ENCODE data around the gene TNRC6B. TPM values are rescaled to one million over a fixed set of nuclear protein-coding genes. Genes with fewer than 3 reads are reported as not detected.

The TNRC6B gene
- total RNA-seq, 2 experiments from 2014 or later, result 37.0 to 63.7 TPM

DNA sequence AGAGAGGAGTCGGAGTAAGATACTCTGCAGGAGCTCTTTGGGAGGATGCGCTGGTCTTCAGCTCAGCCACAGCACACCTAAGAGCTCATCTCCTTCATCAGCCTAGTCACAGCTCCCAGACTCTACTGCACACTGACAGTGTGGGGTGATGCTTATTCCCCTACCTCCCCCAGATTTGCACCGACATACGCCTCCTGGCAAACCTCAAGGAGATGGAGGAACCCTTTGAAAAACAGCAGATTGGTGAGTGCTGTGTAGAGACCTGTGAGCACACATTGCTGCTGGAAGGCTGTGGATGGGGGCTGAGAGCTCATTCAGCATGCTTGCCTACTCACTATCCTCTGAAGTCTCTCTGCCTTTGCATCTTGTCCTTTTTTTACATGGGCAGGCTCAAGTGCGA, 183.4 kb downstream of the TNRC6B start:
- Histone ChIP-seq H3K4me3 (ENCODE audit: low read depth, low read length, poor library complexity, severe bottlenecking) (no peak overlapping the region), H4K20me1 (ENCODE audit: insufficient read depth, low read length) (0 out of 2 replicates have a peak, but pooled peaks cover 6% of the 10 kb centered on the region), H3K79me2 (ENCODE audit: insufficient read depth, low read depth, low read length) (0 out of 2 replicates have a peak, but pooled peaks cover 3% of the 10 kb centered on the region), H3K4me2 (ENCODE audit: low read length) (no peak overlapping the region), H3K9me3 (ENCODE audit: low read length) (no peaks in the 10 kb centered on the region), H3K36me3 (ENCODE audit: insufficient read depth, low read length) (peaks cover 99% of the 10 kb centered on the region), H2AFZ (ENCODE audit: low read length) (no peak overlapping the region), H3K9me2 (ENCODE audit: insufficient read depth, low read length) (no peaks in the 10 kb centered on the region), H3K4me1 (ENCODE audit: insufficient read depth, low read length, poor library complexity, severe bottlenecking) (no peaks in the 10 kb centered on the region), H3K27ac (ENCODE audit: low read depth, low read length, poor library complexity, severe bottlenecking) (no peak overlapping the region)
- BruUV-seq (replicated peaks), result no TSS peak
- ChIA-PET CTCF (ENCODE audit: unreplicated experiment) (no interaction called here), POLR2A (no interaction called here)
- TF ChIP-seq EZH2phosphoT487 (IDR thresholded peaks at IDR 0.05; ENCODE audit: borderline replicate concordance, low read depth, low read length), result no peak
- TF ChIP-seq, protein P1, sequence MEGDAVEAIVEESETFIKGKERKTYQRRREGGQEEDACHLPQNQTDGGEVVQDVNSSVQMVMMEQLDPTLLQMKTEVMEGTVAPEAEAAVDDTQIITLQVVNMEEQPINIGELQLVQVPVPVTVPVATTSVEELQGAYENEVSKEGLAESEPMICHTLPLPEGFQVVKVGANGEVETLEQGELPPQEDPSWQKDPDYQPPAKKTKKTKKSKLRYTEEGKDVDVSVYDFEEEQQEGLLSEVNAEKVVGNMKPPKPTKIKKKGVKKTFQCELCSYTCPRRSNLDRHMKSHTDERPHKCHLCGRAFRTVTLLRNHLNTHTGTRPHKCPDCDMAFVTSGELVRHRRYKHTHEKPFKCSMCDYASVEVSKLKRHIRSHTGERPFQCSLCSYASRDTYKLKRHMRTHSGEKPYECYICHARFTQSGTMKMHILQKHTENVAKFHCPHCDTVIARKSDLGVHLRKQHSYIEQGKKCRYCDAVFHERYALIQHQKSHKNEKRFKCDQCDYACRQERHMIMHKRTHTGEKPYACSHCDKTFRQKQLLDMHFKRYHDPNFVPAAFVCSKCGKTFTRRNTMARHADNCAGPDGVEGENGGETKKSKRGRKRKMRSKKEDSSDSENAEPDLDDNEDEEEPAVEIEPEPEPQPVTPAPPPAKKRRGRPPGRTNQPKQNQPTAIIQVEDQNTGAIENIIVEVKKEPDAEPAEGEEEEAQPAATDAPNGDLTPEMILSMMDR (conservative IDR thresholded peaks at IDR 0.05; ENCODE audit: low read length), result no peak
- no peak for DNase-seq (ENCODE audit: low spot score)
- intact Hi-C loops (cut with micrococcal nuclease; ENCODE audit: unreplicated experiment), result no loop called here

DNA sequence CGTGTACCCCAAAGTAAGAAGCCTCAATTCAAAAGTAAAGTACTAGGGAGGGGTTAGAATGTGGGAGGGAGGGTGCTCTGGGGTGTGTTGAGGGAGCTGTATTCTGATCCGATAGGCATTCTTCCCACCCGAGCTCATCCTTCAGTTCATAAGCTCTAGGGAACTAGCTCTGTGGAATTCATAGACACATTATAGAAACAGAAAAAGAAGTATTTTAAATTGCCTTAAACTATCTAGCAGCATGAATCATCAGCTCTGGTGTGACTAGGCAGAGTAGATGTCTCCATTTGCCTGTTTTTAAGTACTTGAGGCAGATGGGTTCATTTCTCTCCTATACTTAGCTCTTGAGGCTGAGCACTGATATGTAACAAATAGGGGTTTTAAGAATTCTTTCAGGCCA, 185.3 kb downstream of the TNRC6B start:
- DNase-seq (ENCODE audit: low spot score), result no peak
- Histone ChIP-seq H2AFZ (ENCODE audit: low read length) (no peak overlapping the region), H3K9me2 (ENCODE audit: insufficient read depth, low read length) (no peaks in the 10 kb centered on the region), H3K4me2 (ENCODE audit: low read length) (no peak overlapping the region), H3K4me1 (ENCODE audit: insufficient read depth, low read length, poor library complexity, severe bottlenecking) (no peaks in the 10 kb centered on the region), H4K20me1 (ENCODE audit: insufficient read depth, low read length) (0 out of 2 replicates have a peak, but pooled peaks cover 6% of the 10 kb centered on the region), H3K4me3 (ENCODE audit: low read depth, low read length, poor library complexity, severe bottlenecking) (no peak overlapping the region), H3K9me3 (ENCODE audit: low read length) (no peaks in the 10 kb centered on the region), H3K27ac (ENCODE audit: low read depth, low read length, poor library complexity, severe bottlenecking) (no peak overlapping the region), H3K36me3 (ENCODE audit: insufficient read depth, low read length) (peaks cover 99% of the 10 kb centered on the region), H3K79me2 (ENCODE audit: insufficient read depth, low read depth, low read length) (0 out of 2 replicates have a peak, but pooled peaks cover 3% of the 10 kb centered on the region)
- CTCF ChIA-PET (ENCODE audit: unreplicated experiment), result no interaction called here
- no TSS peak for BruUV-seq (replicated peaks)
- TF ChIP-seq, protein P1 (conservative IDR thresholded peaks at IDR 0.05; ENCODE audit: low read length), result no peak
- TF ChIP-seq EZH2phosphoT487 (IDR thresholded peaks at IDR 0.05; ENCODE audit: borderline replicate concordance, low read depth, low read length), result no peak
- intact Hi-C loops (cut with micrococcal nuclease; ENCODE audit: unreplicated experiment), result no loop called here
- POLR2A ChIA-PET, result no interaction called here

DNA sequence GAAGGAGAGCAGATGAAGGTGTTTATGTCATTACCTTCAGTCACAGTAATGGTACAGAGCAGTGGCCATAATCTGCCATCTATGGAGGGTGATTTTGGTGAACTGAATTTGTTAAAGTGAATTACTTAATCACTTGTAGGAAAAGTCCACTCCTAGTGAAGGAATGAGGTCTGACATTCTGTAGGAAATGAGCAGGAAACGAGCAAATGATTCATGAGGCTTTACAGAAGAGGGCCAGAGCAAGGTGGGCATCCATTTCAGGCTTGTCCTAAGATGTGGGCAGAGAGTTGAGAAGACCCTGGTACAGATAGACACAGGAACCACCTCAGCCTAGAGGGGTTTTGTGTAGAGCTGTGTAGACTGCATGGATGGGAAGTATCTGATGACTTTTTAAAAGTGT, 186.7 kb downstream of the TNRC6B start:
- no peak overlapping the region for H2AFZ ChIP-seq (ENCODE audit: low read length)
- no TSS peak for BruUV-seq (replicated peaks)
- TF ChIP-seq, protein P1 (conservative IDR thresholded peaks at IDR 0.05; ENCODE audit: low read length), result no peak
- no peak for TF ChIP-seq EZH2phosphoT487 (IDR thresholded peaks at IDR 0.05; ENCODE audit: borderline replicate concordance, low read depth, low read length)
- no peak for DNase-seq (ENCODE audit: low spot score)
- 0 out of 2 replicates have a peak, but pooled peaks cover 3% of the 10 kb centered on the region for H3K79me2 ChIP-seq (ENCODE audit: insufficient read depth, low read depth, low read length)
- ChIA-PET CTCF (ENCODE audit: unreplicated experiment) (no interaction called here), POLR2A (no interaction called here)
- intact Hi-C loops (cut with micrococcal nuclease; ENCODE audit: unreplicated experiment), result no loop called here
- no peaks in the 10 kb centered on the region for H3K9me2 ChIP-seq (ENCODE audit: insufficient read depth, low read length)
- H3K4me2 ChIP-seq (ENCODE audit: low read length), result no peak overlapping the region
- no peaks in the 10 kb centered on the region for H3K4me1 ChIP-seq (ENCODE audit: insufficient read depth, low read length, poor library complexity, severe bottlenecking)
- 0 out of 2 replicates have a peak, but pooled peaks cover 6% of the 10 kb centered on the region for H4K20me1 ChIP-seq (ENCODE audit: insufficient read depth, low read length)
- H3K9me3 ChIP-seq (ENCODE audit: low read length), result no peaks in the 10 kb centered on the region
- no peak overlapping the region for H3K4me3 ChIP-seq (ENCODE audit: low read depth, low read length, poor library complexity, severe bottlenecking)
- peaks cover 97% of the 10 kb centered on the region for H3K36me3 ChIP-seq (ENCODE audit: insufficient read depth, low read length)
- H3K27ac ChIP-seq (ENCODE audit: low read depth, low read length, poor library complexity, severe bottlenecking), result no peak overlapping the region

Measured in OCI-LY7 (cell line).